ENCODE data around the gene A1BG.
"Not testable (repeated sequence)": the region's sequence is repeated elsewhere in the genome, so short reads cannot be mapped to it uniquely, and the experiment has no call there.

A1BG gene

GRCh38 chr19:58356766-58357480 is 3.6 kb upstream of the A1BG start:
- DNase-seq: no peak

DNA sequence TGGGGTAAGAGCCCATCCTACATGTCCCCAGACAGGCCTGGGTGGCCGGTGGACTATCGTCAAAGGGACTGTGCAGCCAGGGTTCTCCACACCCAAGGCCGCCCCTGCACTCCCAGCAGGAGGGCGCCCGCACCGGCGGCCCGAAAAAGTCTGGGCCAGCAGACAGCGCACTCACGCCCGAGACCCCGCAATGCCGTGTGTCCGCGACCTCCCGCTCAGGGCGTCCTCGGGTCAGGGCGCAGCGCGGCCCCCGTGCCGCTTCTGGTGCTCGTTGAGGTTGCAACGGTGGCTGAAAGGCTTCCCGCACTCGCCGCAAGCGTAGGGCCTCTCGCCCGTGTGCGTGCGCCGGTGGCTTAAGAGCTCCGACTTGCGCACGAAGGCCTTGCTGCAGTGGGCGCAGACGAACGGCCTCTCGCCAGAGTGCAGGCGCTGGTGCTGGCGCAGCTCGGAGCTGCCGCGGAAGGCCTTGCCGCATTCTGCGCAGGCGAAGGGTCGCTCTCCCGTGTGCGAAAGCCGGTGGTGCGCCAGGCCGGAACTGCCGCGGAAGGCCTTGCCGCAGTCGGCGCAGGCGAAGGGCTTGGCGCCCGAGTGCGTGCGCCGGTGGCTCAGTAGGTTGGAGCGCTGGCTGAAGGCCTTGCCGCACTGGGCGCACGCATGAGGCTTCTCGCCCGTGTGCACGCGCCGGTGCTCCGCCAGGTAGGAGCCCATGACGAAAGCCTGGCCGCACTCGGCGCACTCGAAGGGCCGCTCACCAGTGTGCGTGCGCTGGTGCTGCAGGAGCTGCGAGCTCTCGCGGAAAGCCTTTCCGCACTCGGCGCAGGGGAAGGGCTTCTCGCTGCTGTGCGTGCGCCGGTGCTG is 2.8 kb upstream of the A1BG start:
- no peak for DNase-seq

DNA sequence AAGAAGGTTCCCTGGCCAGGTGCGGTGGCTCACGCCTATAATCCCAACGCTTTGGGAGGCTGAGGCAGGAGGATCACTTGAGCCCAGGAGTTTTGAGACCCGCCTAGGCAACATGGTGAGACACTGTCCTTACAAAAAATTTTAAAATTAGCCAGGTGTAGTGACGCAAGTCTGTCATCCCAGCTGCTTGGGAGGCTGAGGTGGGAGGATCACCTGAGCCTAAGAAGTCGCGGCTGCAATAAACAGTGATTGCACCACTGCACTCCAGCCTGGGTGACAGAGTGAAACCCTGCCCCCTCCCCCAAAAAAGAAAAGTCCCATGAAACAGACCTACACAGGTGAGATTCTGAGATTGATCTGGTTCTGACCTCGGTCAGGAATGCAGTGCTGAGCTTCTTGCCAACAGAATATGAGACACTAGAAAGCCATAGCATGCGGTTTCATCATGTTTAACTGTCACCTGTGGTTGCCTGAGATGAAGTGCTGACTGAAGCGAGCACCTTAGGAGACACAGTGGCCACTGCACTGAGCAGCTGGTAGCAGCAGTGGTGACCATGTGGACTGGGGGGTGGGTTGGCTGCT is 2.0 kb upstream of the A1BG start:
- no peak for DNase-seq

GRCh38 chr19:58354478-58355030 is 1.3 kb upstream of the A1BG start:
- DNase-seq: no peak

DNA sequence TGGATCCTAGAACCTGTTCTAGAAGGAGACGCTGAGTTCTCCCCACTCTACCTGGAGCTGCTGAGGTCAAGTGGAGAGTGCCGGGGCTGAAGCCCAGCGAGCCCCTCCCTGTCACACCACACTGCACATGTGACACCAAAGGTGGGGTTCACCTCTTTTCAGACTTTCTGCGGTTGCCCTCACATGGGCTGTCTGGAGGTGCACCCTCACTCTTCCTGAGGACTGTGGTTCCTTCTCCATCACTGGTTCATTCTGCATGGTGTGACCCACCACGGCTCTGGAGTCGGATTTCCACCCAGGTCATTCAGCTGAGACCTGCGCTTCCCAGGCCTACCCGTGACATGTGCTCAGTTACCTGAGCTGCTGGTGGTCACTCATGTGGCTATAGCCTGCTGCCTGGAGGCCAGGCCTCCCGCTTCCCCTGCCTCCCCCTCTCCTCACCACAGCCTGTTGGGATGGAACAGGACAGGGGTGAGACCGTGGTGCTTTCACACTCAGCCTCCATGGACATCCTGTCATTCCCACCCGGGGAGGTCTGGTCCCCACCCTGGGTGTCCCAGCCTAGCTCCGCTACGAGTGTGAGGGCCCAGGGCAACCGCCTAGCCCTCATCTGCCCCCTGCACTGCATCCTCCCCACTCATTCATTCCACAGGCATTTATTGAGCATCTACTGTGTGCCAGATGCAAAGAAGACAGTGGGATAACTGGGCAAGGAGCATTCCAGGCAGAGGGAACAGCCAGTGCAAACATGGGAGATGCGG is 605 bp upstream of the A1BG start:
- no peak for DNase-seq

DNA sequence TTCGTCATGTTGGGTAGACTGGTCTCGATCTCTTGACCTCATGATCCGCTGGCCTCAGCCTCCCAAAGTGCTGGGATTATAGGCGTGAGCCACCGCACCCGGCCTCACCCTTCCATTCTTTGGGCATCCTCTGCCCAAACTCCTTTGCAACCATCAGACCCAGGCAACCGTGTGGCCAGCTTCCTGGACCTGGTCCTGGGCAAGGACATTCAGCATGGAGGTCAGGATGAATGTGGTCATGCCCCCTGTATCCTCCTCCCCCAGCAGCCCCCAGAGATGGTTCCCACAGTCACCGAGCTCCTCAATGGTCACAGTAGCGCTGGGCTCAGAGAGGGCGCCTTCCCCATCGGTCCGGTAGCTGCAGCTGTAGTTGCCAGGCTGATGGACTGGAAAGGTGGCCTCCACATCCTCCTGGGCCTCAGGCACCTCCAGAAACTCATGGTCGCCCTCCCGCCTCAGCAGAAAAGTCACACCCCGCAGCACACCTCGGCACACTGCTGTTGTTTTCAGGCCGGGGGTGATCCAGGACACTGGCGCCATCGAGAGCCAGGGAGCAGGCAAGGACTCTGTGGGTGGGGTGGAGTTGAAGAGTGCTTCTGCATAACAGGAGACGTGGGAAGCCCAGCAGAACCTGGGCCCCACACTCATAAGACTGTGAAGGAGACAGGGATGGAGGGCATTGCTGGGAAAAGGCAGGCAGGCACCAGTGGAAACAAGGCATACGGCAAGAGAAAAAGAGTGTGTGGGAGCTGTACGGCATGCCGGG is 1.1 kb downstream of the A1BG start:
- DNase-seq: no peak

GRCh38 chr19:58351558-58351878 is 1.8 kb downstream of the A1BG start:
- no peak for DNase-seq

DNA sequence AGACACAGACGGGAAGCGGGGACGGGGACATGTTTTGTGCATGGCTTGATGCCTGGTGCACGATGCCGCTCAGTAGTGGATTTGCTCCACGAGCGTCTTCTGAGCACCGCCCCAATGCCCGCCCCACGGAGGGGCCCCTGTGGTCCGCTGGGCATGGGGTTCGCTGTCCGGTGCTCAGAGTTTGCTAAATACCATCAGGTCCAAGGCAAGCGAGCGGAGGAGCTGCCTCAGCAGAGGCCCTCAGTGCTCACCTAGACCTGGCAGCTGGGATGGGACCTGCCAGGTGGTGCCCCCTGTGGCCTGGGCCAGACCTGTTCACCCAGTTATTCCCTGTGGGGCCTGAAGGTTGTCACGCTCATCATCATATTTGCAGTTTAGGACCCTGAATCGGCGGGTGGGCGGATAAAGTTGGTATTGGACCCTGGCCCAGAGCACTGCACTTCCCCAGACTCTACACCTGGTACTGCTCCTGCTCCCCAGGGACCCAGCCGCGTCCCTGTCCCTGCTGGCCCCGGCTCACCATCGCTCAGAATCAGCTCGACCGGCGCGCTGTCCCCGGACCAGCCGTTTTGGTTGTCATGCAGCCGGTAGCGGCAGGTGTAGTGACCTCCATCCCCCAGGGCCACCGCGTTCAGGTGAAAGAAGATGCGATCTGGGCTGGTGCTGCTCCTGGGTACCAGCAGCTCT is 2.3 kb downstream of the A1BG start:
- no peak for DNase-seq

DNA sequence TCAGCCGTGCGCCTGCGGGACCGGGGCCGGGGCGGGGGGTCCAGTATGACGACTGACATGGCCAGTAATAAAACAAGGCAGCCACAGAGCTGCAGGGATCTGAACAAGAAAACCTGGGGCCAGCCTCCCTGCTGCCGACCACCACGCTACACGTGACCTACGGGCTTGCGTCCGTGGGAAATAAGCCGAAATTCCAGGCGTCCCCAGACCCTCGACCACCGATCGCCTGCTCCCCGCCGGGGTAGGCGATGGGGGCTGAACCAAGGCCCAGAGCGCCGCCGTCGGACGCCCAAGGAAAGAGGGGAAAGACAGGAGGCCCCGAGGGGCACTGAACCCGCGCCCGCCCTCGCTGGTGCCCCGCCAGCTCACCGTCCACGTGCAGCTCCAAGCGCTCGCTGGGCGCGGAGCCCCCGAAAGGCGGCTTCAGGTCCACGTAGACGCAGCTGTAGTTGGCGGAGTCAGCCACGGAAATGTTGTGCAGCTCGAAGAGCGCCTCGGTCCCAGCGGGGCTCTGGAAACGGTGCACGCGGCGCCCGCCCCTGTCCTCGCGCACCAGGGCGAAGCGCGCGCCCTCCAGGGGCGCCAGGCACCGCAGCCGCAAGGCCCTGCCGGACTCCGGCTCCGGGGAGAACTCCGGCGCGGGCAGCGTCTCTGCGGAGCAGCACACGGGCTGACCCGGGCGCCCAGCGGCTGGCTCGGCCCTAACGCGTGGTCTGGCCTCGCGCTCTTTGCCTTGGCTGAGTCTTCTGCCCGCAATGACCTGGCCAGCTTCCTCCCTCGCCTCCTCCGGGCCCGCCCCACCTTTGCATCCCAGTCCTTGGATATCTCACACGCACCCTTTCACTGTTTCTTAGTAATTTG is 3.1 kb downstream of the A1BG start:
- DNase-seq: no peak

DNA sequence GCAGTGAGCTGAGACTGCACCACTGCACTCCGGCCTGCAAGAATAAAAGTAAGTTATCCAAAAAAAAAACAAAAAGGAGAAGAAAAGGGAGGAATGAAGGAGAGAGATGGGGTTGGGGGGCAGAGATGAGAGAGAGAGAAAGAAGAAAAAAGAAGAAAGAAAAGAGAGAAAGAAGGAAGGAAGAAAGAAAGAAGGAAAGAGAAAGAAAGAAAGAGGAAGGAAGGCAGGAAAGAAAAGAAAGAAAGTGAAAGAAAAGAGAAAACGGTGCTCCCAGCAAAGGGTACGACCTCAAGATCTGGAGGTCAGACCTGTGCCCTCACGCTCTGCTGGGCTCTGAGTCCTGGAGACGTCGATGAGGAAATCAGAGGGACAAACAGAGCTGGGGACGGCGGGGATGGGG is 3.7 kb downstream of the A1BG start:
- no peak for DNase-seq

DNA sequence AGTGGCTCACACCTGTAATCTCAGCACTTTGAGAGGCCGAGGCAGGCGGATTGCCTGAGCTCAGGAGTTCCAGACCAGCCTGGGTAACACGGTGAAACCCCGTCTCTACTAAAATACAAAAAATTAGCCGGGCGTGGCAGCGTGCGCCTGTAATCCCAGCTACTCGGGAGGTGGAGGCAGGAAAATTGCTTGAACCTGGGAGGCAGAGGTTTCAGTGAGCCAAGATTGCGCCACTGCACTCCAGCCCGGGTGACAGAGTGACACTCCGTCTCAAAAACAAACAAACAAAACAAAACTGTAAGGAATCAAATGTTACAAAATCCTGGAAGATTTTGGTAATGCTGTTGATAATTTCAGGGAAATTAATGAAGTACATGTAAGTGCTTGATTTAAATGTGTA is 5.2 kb downstream of the A1BG start:
- DNase-seq: not testable (repeated sequence)

GRCh38 chr19:58346961-58347929 is 6.0 kb downstream of the A1BG start:
- peak; percentile 25 for DNase-seq

DNA sequence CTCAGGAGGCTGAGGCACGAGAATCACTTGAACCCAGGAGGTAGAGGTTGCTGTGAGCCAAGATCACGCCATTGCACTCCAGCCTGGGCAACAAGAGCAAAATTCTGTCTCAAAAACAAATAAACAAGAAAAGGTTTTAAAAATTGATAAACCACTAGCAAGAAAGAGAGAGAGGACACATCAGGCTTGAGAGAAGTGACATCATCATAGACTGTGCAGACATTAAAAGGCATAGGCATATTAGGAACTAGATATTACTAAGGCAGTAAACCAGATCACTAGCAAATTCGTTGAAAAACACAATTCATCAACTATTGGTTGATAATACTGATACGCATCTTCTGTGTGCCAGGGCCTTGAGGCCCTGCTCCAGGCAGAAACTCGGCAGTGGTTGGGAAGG is 7.7 kb downstream of the A1BG start:
- DNase-seq: no peak

- no peak for DNase-seq
Measured at GRCh38 chr19:58338825-58339558, 14.3 kb downstream of the A1BG start.

DNA sequence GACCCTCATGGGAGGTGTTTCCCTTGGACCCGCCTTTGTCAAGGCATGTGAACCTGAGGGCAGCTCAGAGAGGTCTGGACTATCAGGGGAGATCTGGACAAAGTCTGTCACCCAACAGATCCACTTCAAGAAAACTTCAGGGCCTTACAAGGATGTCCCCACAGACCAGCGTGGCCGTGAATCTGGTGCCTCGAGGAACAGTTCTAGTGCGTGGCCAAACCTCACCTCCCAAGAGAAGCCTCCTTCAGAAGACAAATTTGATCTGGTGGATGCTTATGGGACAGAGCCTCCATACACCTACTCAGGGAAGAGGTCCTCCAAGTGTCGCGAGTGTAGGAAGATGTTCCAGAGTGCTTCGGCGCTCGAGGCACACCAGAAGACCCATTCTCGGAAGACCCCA is 15.0 kb downstream of the A1BG start:
- no peak for DNase-seq

- no peak for DNase-seq
Measured at GRCh38 chr19:58336820-58337219, 16.5 kb downstream of the A1BG start.

DNA sequence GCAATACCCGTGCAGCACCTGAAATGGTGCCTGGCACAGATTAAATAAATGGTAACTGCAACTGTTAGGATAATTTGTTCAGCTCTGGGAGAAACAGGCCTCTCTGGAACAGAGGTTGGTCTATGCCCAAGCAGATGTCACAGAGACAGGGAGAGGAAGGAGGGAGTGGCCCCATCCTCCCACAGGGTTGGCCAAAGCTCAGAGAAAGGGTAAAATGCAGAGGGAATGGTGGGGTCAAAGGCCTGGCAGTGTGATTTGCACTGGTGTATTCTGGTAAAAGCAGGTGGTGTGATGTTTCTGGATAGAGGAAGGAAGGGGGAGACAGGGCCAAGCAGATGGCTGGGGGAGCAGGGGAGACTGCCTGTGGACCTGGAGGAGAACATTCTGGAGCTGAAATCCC is 17.1 kb downstream of the A1BG start:
- no peak for DNase-seq

- DNase-seq: no peak
Measured at GRCh38 chr19:58335630-58336029, 17.7 kb downstream of the A1BG start.
